Stomach (tissue), 4 donors: ENCODE measurements around the gene PCDHB7.

Experiments
- CTCF ChIP-seq, 7 experiments: fragments of 450-650 bp in 4 of 7; fragments of 200-600 bp in 3 of 7; sonication (generic) in 3 of 7; IDR thresholded peaks; one replicate each; pipeline ENCODE4 v1.5.1; 2016 to 2019; ENCODE audit warnings: antibody characterized with exemption in 7 of 7, control low read depth in 2 of 7, mild to moderate bottlenecking in 1 of 7
- POLR2AphosphoS5 ChIP-seq, 3 donors: sonication (generic); formaldehyde crosslinking; IDR thresholded peaks; one replicate each; pipeline ENCODE4 v1.6.1; 2016; ENCODE audit warnings: antibody characterized with exemption in 3 of 3

GRCh38 chr5:141150993-141151325, 21.5 kb upstream of the PCDHB7 start:
- TF ChIP-seq POLR2AphosphoS5 (IDR thresholded peaks at IDR 0.05) (no peak), CTCF (IDR thresholded peaks at IDR 0.05) (no peak)
